ENCODE results near the gene ACSL3.

Gene ACSL3

DNA sequence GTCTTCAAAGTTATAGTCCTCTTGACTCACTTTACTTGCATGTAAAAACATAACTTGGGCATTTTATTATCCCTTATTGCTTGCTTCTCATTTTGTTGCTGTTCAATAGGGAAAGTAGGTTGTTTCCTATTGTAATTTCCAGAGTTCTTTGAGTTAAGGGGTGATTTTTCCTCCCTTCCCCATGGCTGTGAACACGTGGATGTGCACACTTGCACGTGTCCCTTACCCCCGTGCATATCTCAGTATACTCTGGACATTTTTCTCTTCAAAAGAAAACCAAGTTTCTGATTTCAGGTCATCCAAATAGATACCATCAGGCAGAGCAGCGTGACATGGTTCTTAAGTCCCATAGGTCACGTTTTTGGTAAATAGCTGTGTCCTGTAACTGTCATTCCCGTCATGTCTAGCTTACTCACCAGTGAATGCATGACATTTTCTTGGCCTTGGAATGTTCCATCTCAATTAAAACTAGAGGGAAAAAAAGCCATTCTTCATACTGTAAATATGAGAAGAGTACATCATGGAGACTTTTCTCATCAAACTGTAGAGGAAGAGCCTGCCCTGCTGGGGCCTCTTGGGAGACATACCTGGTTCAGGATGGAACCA lies 107.8 kb downstream of the ACSL3 start:
- DNase-seq (ENCODE audit: low spot score), result no peak
- TF ChIP-seq, protein P1, sequence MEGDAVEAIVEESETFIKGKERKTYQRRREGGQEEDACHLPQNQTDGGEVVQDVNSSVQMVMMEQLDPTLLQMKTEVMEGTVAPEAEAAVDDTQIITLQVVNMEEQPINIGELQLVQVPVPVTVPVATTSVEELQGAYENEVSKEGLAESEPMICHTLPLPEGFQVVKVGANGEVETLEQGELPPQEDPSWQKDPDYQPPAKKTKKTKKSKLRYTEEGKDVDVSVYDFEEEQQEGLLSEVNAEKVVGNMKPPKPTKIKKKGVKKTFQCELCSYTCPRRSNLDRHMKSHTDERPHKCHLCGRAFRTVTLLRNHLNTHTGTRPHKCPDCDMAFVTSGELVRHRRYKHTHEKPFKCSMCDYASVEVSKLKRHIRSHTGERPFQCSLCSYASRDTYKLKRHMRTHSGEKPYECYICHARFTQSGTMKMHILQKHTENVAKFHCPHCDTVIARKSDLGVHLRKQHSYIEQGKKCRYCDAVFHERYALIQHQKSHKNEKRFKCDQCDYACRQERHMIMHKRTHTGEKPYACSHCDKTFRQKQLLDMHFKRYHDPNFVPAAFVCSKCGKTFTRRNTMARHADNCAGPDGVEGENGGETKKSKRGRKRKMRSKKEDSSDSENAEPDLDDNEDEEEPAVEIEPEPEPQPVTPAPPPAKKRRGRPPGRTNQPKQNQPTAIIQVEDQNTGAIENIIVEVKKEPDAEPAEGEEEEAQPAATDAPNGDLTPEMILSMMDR (IDR thresholded peaks at IDR 0.05; ENCODE audit: extremely low read depth, insufficient read depth, missing control alignments), result no peak
- in situ Hi-C loops (cut with MboI; ENCODE audit: low pct_unique_long_range_greater_than_20kb, low sequenced_read_pairs, unreplicated experiment), result no loop called here

DNA sequence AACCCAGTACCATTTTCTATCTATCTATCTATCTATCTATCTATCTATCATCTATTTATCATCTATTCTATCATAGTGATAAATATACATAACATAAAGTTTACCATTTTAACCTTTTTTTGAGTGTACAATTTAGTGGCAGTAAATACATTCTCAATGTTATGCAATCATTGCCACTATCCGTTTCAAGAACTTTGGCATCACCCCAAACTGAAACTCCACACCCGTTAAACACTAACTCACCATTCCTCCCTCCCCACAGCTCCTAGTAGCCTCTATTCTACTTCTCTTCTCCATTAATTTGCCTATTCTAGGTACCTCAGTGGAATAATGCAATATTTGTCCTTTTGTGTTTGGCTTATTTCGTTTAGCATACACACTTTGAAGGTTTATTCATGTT lies 108.7 kb downstream of the ACSL3 start:
- in situ Hi-C loops (cut with MboI; ENCODE audit: low pct_unique_long_range_greater_than_20kb, low sequenced_read_pairs, unreplicated experiment), result no loop called here
- DNase-seq (ENCODE audit: low spot score), result no peak
- TF ChIP-seq, protein P1 (IDR thresholded peaks at IDR 0.05; ENCODE audit: extremely low read depth, insufficient read depth, missing control alignments), result no peak

DNA sequence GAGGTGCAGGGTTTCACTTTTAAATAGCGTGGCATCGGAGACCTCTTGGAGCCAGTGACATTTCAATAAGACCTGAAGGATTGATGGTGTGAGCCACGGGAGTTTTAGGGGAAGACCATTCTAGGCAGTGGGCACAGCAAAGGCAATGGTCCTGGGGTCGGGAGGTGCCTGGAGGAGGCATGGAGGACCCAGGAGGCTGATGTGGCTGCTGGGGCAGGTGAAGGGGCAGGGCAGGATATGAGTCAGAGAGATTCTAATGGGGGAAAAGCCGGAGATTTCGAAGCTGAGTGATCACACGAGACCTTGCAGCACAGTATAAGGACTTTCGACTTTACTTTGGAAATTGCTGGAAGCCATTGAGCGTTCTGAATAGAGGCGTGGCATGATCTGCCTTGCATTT lies 111.6 kb downstream of the ACSL3 start:
- DNase-seq (ENCODE audit: low spot score), result no peak
- in situ Hi-C loops (cut with MboI; ENCODE audit: low pct_unique_long_range_greater_than_20kb, low sequenced_read_pairs, unreplicated experiment), result no loop called here
- TF ChIP-seq, protein P1 (IDR thresholded peaks at IDR 0.05; ENCODE audit: extremely low read depth, insufficient read depth, missing control alignments), result no peak

DNA sequence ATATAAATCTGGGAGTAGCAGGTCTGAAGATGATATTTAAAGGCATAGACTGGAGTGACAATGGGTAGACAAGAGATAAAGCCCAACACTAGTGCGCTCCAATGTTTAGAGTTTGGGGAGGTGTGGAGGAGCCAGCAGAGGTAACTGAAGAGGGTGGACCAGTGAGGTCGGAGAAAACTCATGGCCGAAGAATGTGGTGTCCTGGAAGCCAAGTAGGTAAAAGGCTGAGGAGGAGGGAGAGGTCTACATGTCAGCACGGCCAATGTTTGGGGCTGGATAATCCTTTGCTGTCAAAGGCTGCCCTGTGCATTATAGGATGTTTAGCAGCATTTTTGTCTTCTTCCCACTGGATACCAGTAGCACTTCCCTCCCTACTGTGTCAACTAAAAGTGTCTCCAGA lies 112.4 kb downstream of the ACSL3 start:
- DNase-seq (ENCODE audit: low spot score), result no peak
- TF ChIP-seq, protein P1 (IDR thresholded peaks at IDR 0.05; ENCODE audit: extremely low read depth, insufficient read depth, missing control alignments), result no peak
- in situ Hi-C loops (cut with MboI; ENCODE audit: low pct_unique_long_range_greater_than_20kb, low sequenced_read_pairs, unreplicated experiment), result no loop called here

DNA sequence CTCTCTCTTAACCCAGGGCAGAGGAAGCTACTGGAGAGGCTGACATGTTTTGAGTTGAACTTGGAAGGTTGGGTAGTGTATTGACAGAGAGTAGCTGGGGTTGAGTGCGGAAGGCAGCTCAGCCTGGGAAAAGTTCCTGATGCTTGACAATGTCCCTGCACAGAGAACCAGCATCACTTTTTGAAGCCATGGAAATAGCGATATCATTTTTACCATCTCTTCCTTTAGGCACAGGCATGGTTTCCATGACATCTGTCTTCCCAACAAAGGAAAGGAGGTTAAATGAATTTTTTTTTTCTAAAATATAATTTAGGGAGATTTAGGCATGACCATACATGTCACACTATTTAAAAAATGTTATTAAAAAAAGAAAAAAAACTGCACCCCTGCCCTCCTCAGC lies 112.9 kb downstream of the ACSL3 start:
- no peak for DNase-seq (ENCODE audit: low spot score)
- TF ChIP-seq, protein P1 (IDR thresholded peaks at IDR 0.05; ENCODE audit: extremely low read depth, insufficient read depth, missing control alignments), result no peak
- in situ Hi-C loops (cut with MboI; ENCODE audit: low pct_unique_long_range_greater_than_20kb, low sequenced_read_pairs, unreplicated experiment), result no loop called here

DNA sequence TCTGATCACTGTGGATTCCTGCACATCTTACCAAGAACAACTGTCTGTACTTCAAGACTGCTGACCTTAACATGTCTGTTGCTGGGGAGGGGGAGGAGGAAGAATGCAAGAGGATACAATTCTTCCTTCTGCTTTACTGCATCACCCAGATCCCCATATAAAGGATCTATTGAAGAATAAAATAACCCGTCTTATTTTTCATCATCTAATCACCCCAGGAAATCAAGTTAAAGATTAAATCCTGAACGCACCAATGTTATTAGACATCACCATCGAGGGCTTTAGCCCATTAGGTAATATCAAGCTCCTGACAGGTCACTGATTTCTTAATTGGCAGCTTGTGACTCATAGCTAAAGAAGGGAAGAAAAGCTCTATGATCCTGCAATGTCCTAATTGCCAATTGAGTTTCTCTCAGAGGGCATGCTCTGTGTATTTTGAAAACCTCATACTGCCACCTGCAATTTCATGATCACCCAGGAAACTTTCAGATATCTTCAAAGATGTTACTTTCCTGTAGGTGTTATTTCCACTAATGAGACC lies 115.8 kb downstream of the ACSL3 start:
- TF ChIP-seq, protein P1 (IDR thresholded peaks at IDR 0.05; ENCODE audit: extremely low read depth, insufficient read depth, missing control alignments), result no peak
- in situ Hi-C loops (cut with MboI; ENCODE audit: low pct_unique_long_range_greater_than_20kb, low sequenced_read_pairs, unreplicated experiment), result no loop called here
- DNase-seq (ENCODE audit: low spot score), result no peak

Measured in GM13977 (cell line).